BE2C (cell line): ENCODE data around the gene PCDHA8.

Source experiments
- DNase-seq: peaks from one replicate; pipeline ENCODE4 v3.0.0-alpha.2; 2020
- H3K27me3 ChIP-seq: fragments of 250-450 bp; sonication (Bioruptor Pico); 2 replicates; pipeline ENCODE4 v1.5.1; 2020; ENCODE audit warnings: mild to moderate bottlenecking
- H3K36me3 ChIP-seq: fragments of 250-450 bp; sonication (Bioruptor Pico); 2 replicates; pipeline ENCODE4 v1.5.1; 2020; ENCODE audit warnings: mild to moderate bottlenecking
- H3K4me1 ChIP-seq: fragments of 250-450 bp; sonication (Bioruptor Pico); 2 replicates; pipeline ENCODE4 v1.5.1; 2020
- H3K4me3 ChIP-seq: 2 replicates; pipeline ENCODE4 v1.5.1; 2011; ENCODE audit warnings: low read depth, low read length
- H3K9me3 ChIP-seq: fragments of 250-450 bp; sonication (Bioruptor Pico); 2 replicates; pipeline ENCODE4 v1.5.1; 2020
- TF ChIP-seq, protein P1 (sequence below): IDR thresholded peaks from 2 replicates; pipeline ENCODE4 v1.5.1; 2012; ENCODE audit warnings: mild to moderate bottlenecking, low read depth, low read length

The PCDHA8 gene

DNA sequence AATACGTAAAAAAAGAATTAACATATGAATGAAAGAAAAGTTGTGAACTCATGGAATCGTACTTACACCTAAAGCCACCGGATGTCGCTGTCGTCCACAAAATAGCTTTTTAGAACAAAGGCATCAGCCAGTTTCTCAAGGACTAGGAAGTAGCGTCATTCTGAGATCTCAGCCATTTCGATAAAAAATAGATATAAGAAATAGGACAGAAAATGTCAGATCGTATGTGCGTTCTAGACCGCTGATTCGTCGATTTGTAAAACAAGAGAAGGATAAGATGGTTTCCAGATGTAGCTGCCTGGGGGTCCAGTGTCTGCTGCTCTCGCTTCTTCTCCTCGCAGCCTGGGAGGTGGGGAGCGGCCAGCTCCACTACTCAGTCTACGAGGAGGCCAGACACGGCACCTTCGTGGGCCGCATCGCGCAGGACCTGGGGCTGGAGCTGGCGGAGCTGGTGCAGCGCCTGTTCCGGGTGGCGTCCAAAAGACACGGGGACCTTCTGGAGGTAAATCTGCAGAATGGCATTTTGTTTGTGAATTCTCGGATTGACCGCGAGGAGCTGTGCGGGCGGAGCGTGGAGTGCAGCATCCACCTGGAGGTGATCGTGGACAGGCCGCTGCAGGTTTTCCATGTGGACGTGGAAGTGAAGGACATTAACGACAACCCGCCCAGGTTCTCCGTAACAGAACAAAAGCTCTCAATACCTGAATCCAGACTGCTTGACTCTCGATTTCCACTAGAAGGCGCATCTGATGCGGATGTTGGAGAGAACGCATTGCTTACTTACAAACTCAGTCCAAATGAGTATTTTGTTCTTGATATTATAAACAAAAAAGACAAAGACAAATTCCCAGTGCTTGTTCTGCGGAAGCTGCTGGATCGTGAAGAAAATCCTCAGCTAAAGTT, 15.0 kb downstream of the PCDHA8 start, which contains the start of gene PCDHA10:
PCDHA10 (plus strand) TSS at position 126 of the 903 bp plus-strand sequence; CDS start at position 278, 152 bp downstream.
- Histone ChIP-seq H3K4me1 (no peaks in the 10 kb centered on the region), H3K4me3 (peak within 1 kb of the TSS; percentile 77), H3K36me3 (no peaks in the 10 kb centered on the region), H3K27me3 (no peaks in the 10 kb centered on the region), H3K9me3 (no peaks in the 10 kb centered on the region; the same call in 1 of the 2 replicates)
- TF ChIP-seq, protein P1, sequence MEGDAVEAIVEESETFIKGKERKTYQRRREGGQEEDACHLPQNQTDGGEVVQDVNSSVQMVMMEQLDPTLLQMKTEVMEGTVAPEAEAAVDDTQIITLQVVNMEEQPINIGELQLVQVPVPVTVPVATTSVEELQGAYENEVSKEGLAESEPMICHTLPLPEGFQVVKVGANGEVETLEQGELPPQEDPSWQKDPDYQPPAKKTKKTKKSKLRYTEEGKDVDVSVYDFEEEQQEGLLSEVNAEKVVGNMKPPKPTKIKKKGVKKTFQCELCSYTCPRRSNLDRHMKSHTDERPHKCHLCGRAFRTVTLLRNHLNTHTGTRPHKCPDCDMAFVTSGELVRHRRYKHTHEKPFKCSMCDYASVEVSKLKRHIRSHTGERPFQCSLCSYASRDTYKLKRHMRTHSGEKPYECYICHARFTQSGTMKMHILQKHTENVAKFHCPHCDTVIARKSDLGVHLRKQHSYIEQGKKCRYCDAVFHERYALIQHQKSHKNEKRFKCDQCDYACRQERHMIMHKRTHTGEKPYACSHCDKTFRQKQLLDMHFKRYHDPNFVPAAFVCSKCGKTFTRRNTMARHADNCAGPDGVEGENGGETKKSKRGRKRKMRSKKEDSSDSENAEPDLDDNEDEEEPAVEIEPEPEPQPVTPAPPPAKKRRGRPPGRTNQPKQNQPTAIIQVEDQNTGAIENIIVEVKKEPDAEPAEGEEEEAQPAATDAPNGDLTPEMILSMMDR = peak; percentile 66
- peak; percentile 49 for DNase-seq

DNA sequence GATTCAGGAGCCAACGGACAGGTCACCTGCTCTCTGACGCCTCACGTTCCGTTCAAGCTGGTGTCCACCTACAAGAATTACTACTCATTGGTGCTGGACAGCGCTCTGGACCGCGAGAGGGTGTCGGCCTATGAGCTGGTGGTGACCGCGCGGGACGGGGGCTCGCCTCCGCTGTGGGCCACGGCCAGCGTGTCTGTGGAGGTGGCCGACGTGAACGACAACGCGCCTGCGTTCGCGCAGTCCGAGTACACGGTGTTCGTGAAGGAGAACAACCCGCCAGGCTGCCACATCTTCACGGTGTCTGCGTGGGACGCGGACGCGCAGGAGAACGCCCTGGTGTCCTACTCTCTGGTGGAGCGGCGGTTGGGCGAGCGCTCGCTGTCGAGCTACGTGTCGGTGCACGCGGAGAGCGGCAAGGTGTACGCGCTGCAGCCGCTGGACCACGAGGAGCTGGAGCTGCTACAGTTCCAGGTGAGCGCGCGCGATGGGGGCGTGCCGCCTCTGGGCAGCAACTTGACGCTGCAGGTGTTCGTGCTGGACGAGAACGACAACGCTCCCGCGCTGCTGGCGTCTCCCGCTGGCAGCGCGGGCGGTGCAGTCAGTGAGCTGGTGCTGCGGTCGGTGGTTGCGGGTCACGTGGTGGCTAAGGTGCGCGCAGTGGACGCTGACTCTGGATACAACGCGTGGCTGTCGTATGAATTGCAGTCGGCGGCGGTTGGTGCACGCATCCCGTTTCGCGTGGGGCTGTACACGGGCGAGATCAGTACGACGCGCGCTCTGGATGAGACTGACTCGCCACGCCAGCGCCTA, 16.4 kb downstream of the PCDHA8 start:
- Histone ChIP-seq H3K4me1 (no peaks in the 10 kb centered on the region), H3K27me3 (no peaks in the 10 kb centered on the region), H3K36me3 (no peaks in the 10 kb centered on the region; the same call in 1 of the 2 replicates), H3K9me3 (no peaks in the 10 kb centered on the region; the same call in 1 of the 2 replicates), H3K4me3 (no peak overlapping the region)
- TF ChIP-seq, protein P1 = no peak
- DNase-seq = no peak

DNA sequence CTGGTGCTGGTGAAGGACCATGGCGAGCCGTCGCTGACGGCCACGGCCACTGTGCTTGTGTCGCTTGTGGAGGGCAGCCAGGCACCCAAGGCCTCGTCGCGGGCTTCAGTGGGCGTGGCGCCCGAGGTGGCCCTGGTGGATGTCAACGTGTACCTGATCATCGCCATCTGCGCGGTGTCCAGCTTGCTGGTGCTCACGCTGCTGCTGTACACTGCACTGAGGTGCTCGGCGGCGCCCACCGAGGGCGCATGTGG, 16.9 kb downstream of the PCDHA8 start:
- Histone ChIP-seq H3K4me3 (no peak overlapping the region), H3K9me3 (no peaks in the 10 kb centered on the region; the same call in 1 of the 2 replicates), H3K4me1 (no peaks in the 10 kb centered on the region), H3K36me3 (no peaks in the 10 kb centered on the region; the same call in none of the 2 replicates), H3K27me3 (no peaks in the 10 kb centered on the region)
- TF ChIP-seq, protein P1 = no peak
- no peak for DNase-seq

DNA sequence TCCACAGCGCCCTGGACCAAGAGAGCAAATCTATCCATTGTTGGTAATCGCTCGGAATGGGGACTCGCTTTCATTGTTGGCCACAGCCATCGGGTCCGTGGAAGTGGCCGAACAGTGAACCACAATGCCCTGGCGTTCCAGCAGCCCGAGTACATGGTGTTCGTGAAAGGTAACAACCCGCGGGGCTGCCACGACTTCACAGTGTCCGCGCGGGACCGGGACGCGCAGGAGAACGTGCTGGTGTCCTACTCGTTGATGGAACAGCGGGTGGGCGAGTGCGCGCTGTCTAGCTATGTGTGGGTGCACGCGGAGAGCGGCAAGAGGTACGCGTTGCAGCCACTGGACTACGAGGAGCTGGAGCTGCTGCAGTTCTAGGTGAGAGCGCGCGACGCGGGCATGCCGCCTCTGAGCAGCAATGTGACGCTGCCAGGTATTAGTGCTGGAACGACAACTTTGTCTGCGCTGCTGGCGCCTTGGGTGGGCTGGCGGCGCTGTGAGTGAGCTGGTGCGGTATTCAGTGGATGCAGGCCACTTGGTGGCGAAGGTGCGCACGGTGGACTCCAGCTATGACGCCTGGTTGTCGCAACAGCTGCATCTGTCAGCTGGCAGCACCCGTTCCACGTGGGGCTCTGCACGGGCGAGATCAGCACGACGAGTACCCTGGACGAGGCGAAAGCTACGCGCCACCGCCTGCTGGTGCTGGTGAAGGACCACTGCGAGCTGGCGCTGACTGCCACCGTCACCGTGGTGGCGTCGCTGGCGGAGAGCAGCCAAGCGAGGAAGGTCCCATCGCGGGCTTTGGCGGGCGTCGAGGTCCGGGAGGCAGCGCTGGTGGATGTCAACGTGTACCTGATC, 21.7 kb downstream of the PCDHA8 start:
- TF ChIP-seq, protein P1 = no peak
- H3K27me3 ChIP-seq = no peaks in the 10 kb centered on the region
- no peak for DNase-seq
- H3K9me3 ChIP-seq = no peaks in the 10 kb centered on the region; the same call in 1 of the 2 replicates
- no peaks in the 10 kb centered on the region; the same call in none of the 2 replicates for H3K36me3 ChIP-seq
- H3K4me1 ChIP-seq = no peaks in the 10 kb centered on the region
- no peak overlapping the region for H3K4me3 ChIP-seq

- Histone ChIP-seq H3K4me1 (no peaks in the 10 kb centered on the region), H3K4me3 (peak within 1 kb of the TSS; percentile 66), H3K36me3 (peaks cover 3% of the 10 kb centered on the region), H3K27me3 (no peaks in the 10 kb centered on the region), H3K9me3 (no peaks in the 10 kb centered on the region)
- TF ChIP-seq, protein P1 = peak; percentile 72
- DNase-seq = peak; percentile 55
Observed at GRCh38 chr5:140868721-140869554, 28.0 kb downstream of the PCDHA8 start, which contains the start of gene PCDHA11. PCDHA11 (plus strand) TSS chr5:140868957; CDS start chr5:140869104, 147 bp downstream.
